Heart left ventricle (tissue), 13 donors: ENCODE data around the gene SLC26A9.

Experiments
- CTCF ChIP-seq, 12 donors: fragments of 200-600 bp; sonication (generic) in 4 of 12; IDR thresholded peaks; one replicate each; pipeline versions ENCODE4 v1.5.0 to v1.8.0; 2018 to 2022; ENCODE audit warnings: antibody characterized with exemption in 12 of 12, mild to moderate bottlenecking in 5 of 12
- POLR2A ChIP-seq, 2 donors: fragments of 450-650 bp; IDR thresholded peaks; one replicate each; pipeline ENCODE4 v1.6.1; 2017; ENCODE audit warnings: antibody characterized with exemption in 2 of 2, mild to moderate bottlenecking in 2 of 2, moderate library complexity in 2 of 2
- donor health status: ischemic (EF 13 %, LVEDD 7.1; RV severe dilation, severe dysfunction).
- donor health status: DM: no; HTN: yes; CAD: no.
- donor health status: DM: no; HTN: no; CAD: no.
- donor health status: ischemic (EF 25% LVEDD 6.9; RV normal size, moderate dysfunction).
- donor health status: ischemic (EF 25% LVEDD 5.7; RV mildly dilated, moderate dysfunction).
- donor health status: ischemic (EF 35%, LVEDD 5.7; RV mildly dilated, moderate dysfunction).
- donor health status: nonischemic (EF 11% LVEDD 7.7; RV severe dilation, severe dysfunction).
- donor health status: DM: yes; HTN: yes; CAD: no.
- donor health status: PGD.
- donor health status: ischemic (EF 29% LVEDD 5.4; RV normal size, mild dysfunction).
- donor health status: nonischemic (EF 23%, LVEDD 6.1; RV moderate dilation, normal function).

- TF ChIP-seq CTCF (IDR thresholded peaks at IDR 0.05) (no peak), POLR2A (IDR thresholded peaks at IDR 0.05) (no peak)
Measured at GRCh38 chr1:205926213-205926612, 17.0 kb downstream of the SLC26A9 start.
